Endodermal cell (in vitro differentiated cells): Measurements from ENCODE around the gene LATS2. TPM values are rescaled to one million over a fixed set of nuclear protein-coding genes. Genes with fewer than 3 reads are reported as not detected.

ENCODE experiments used
- DNase-seq: peaks from one replicate; pipeline ENCODE4 v3.0.0-alpha.2; 2017
- H3K27ac ChIP-seq: 2 replicates; pipeline ENCODE4 v1.5.1; 2013; ENCODE audit warnings: mild to moderate bottlenecking, low read depth, low read length, moderate library complexity
- H3K27me3 ChIP-seq: 2 replicates; pipeline ENCODE4 v1.6.1; 2013; ENCODE audit warnings: mild to moderate bottlenecking, low read length, moderate library complexity; ENCODE audit not compliant: insufficient read depth, control insufficient read depth, poor library complexity, severe bottlenecking
- H3K36me3 ChIP-seq: 2 replicates; pipeline ENCODE4 v1.7.0; 2013; ENCODE audit warnings: mild to moderate bottlenecking, low read length, moderate library complexity; ENCODE audit not compliant: control insufficient read depth, insufficient read depth
- H3K4me1 ChIP-seq: one replicate; pipeline ENCODE4 v1.7.0; 2013; ENCODE audit warnings: low read length; ENCODE audit not compliant: control insufficient read depth, insufficient read depth
- H3K4me3 ChIP-seq: 2 replicates; pipeline ENCODE4 v1.5.1; 2013; ENCODE audit warnings: mild to moderate bottlenecking, low read length, moderate library complexity
- H3K9ac ChIP-seq: 2 replicates; pipeline ENCODE4 v1.6.1; 2013; ENCODE audit warnings: mild to moderate bottlenecking, low read length, moderate library complexity; ENCODE audit not compliant: poor library complexity, severe bottlenecking; ENCODE audit errors: extremely low read depth
- H3K9me3 ChIP-seq: 2 replicates; pipeline ENCODE4 v1.6.1; 2013; ENCODE audit warnings: mild to moderate bottlenecking, low read length, moderate library complexity; ENCODE audit not compliant: control insufficient read depth
- H3K27ac Mint-ChIP-seq: 2 replicates; pipeline ENCODE4 v1.8.0; 2020; ENCODE audit warnings: mixed read lengths
- H3K27me3 Mint-ChIP-seq: 2 replicates; pipeline ENCODE4 v1.8.0; 2021; ENCODE audit warnings: mild to moderate bottlenecking, mixed read lengths; ENCODE audit not compliant: insufficient read depth
- H3K36me3 Mint-ChIP-seq: 2 replicates; pipeline ENCODE4 v1.8.0; 2020; ENCODE audit warnings: low read depth, mixed read lengths
- H3K4me1 Mint-ChIP-seq: 2 replicates; pipeline ENCODE4 v1.8.0; 2020; ENCODE audit warnings: mixed read lengths
- H3K4me3 Mint-ChIP-seq: 2 replicates; pipeline ENCODE4 v1.8.0; 2020; ENCODE audit warnings: mild to moderate bottlenecking, moderate library complexity, mixed read lengths
- H3K9me3 Mint-ChIP-seq: 2 replicates; pipeline ENCODE4 v1.8.0; 2020; ENCODE audit warnings: mild to moderate bottlenecking, mixed read lengths
- CTCF ChIP-seq: fragments of 200-600 bp; sonication (generic); conservative IDR thresholded peaks from 2 replicates; pipeline ENCODE4 v1.5.0; 2021; ENCODE audit warnings: antibody characterized with exemption, mild to moderate bottlenecking
- WGBS, 2 experiments: methylation state at CpG; one replicate each; pipeline versions ENCODE4 v1.1.5 to v1.1.7; 2013; ENCODE audit warnings: missing lambda C conversion rate in 2 of 2, mixed read lengths in 1 of 2; ENCODE audit not compliant: insufficient coverage in 1 of 2, insufficient read length in 1 of 2; 5-methylcytosine and 5-hydroxymethylcytosine counted together
- total RNA-seq, 2 donors: library from RNA; stranded (reverse); fragmentation: NEBNext Ultra II Directional in 1 of 2; extraction: Animal tissue kit (Norgen Biotek cat#: 25700) in 1 of 2; gene quantifications; 2 replicates in 1 of 2; 3 replicates in 1 of 2; pipeline ENCODE4 v1.2.1, GENCODE V29; 2021

LATS2 gene
- total RNA-seq, 2 donors from 2014 or later = 26.2 to 35.4 TPM

- no peak overlapping the region for H3K27ac ChIP-seq
- H3K27me3 Mint-ChIP-seq = no peaks in the 10 kb centered on the region
- peaks cover 28% of the 10 kb centered on the region for H3K36me3 ChIP-seq
- no peaks in the 10 kb centered on the region for H3K9me3 ChIP-seq
- H3K9me3 Mint-ChIP-seq = no peaks in the 10 kb centered on the region
- H3K4me1 Mint-ChIP-seq = peaks cover 37% of the 10 kb centered on the region
- no peaks in the 10 kb centered on the region for H3K27me3 ChIP-seq
- DNase-seq = no peak
- TF ChIP-seq CTCF = no peak
- no peak overlapping the region for H3K4me3 Mint-ChIP-seq
- peak overlapping the region; percentile 34 for H3K27ac Mint-ChIP-seq
- WGBS, 2 experiments = 71 to 75% methylated on average over 5 of the region's 5 CpGs
- H3K4me3 ChIP-seq = no peak overlapping the region
- no peak overlapping the region for H3K9ac ChIP-seq
- H3K4me1 ChIP-seq = no peaks in the 10 kb centered on the region
- peaks cover 11% of the 10 kb centered on the region for H3K36me3 Mint-ChIP-seq
Observed at GRCh38 chr13:21035498-21035897, 25.9 kb downstream of the LATS2 start.

GRCh38 chr13:21034603-21035191 is 26.7 kb downstream of the LATS2 start:
- H3K4me3 Mint-ChIP-seq = no peak overlapping the region
- no peak overlapping the region for H3K27ac ChIP-seq
- peaks cover 26% of the 10 kb centered on the region for H3K36me3 ChIP-seq
- no peak overlapping the region for H3K4me3 ChIP-seq
- H3K36me3 Mint-ChIP-seq = peaks cover 9% of the 10 kb centered on the region
- no peak overlapping the region for H3K9ac ChIP-seq
- H3K27ac Mint-ChIP-seq = peak overlapping the region; percentile 62
- TF ChIP-seq CTCF = peak; percentile 44
- no peaks in the 10 kb centered on the region for H3K9me3 ChIP-seq
- no peaks in the 10 kb centered on the region for H3K4me1 ChIP-seq
- H3K27me3 ChIP-seq = no peaks in the 10 kb centered on the region
- peaks cover 34% of the 10 kb centered on the region for H3K4me1 Mint-ChIP-seq
- DNase-seq = no peak
- H3K27me3 Mint-ChIP-seq = no peaks in the 10 kb centered on the region
- WGBS, 2 experiments = 80 to 83% methylated on average over 1 to 7 of the region's 8 CpGs
- peaks cover 2% of the 10 kb centered on the region for H3K9me3 Mint-ChIP-seq

GRCh38 chr13:21033856-21034602 is 27.4 kb downstream of the LATS2 start:
- peak overlapping the region; percentile 58 for H3K27ac Mint-ChIP-seq
- no peak for TF ChIP-seq CTCF
- no peak overlapping the region for H3K4me3 Mint-ChIP-seq
- no peaks in the 10 kb centered on the region for H3K27me3 Mint-ChIP-seq
- H3K9me3 Mint-ChIP-seq = peaks cover 2% of the 10 kb centered on the region
- Histone ChIP-seq H3K4me3 (no peak overlapping the region), H3K27me3 (no peaks in the 10 kb centered on the region), H3K27ac (no peak overlapping the region), H3K36me3 (peaks cover 24% of the 10 kb centered on the region), H3K9me3 (no peaks in the 10 kb centered on the region), H3K9ac (no peak overlapping the region), H3K4me1 (no peaks in the 10 kb centered on the region)
- peak; percentile 41 for DNase-seq
- 94 to 95% methylated on average over 10 to 13 of the region's 13 CpGs for WGBS, 2 experiments
- H3K4me1 Mint-ChIP-seq = peaks cover 28% of the 10 kb centered on the region
- peaks cover 6% of the 10 kb centered on the region for H3K36me3 Mint-ChIP-seq
